Natural killer cell treated with Interleukin-12 subunit alpha and Interleukin-12 subunit beta and Interleukin-15 and Interleukin-18, amount 100 ng/mL, for 72 hours (primary cell): Measurements from ENCODE around the gene STX1B. TPM values are rescaled to one million over a fixed set of nuclear protein-coding genes. Genes with fewer than 3 reads are reported as not detected.
"Not testable (repeated sequence)": the region's sequence is repeated elsewhere in the genome, so short reads cannot be mapped to it uniquely, and the experiment has no call there.

Experiments
- ATAC-seq, 2 donors: fragments of 150-1000 bp; cut with Tn5 transposase in 1 of 2; sonication (Bioruptor Pico), chemical (Tn5 transposase) in 1 of 2; 2 replicates each; pipeline ENCODE4 v1.10.0; 2021
- DNase-seq: peaks from one replicate; pipeline ENCODE4 v3.0.0; 2022; ENCODE audit warnings: low spot score
- H3K27ac Mint-ChIP-seq, 2 donors: 1 replicate in 1 of 2; 2 replicates in 1 of 2; pipeline ENCODE4 v1.8.0; 2022; ENCODE audit warnings: mixed read lengths in 2 of 2, mild to moderate bottlenecking in 1 of 2, moderate library complexity in 1 of 2
- H3K27me3 Mint-ChIP-seq, 2 donors: 1 replicate in 1 of 2; 2 replicates in 1 of 2; pipeline ENCODE4 v1.8.0; 2022; ENCODE audit warnings: mixed read lengths in 2 of 2
- H3K36me3 Mint-ChIP-seq: one replicate; pipeline ENCODE4 v1.8.0; 2022; ENCODE audit warnings: mixed read lengths
- H3K4me1 Mint-ChIP-seq, 2 donors: 1 replicate in 1 of 2; 2 replicates in 1 of 2; pipeline ENCODE4 v1.8.0; 2022; ENCODE audit warnings: low read depth in 2 of 2, mixed read lengths in 2 of 2, mild to moderate bottlenecking in 1 of 2
- H3K4me3 Mint-ChIP-seq: one replicate; pipeline ENCODE4 v1.8.0; 2022; ENCODE audit warnings: mixed read lengths
- H3K9me3 Mint-ChIP-seq: 2 replicates; pipeline ENCODE4 v1.8.0; 2022; ENCODE audit warnings: mixed read lengths
- total RNA-seq, 2 donors: library from RNA; stranded (reverse); gene quantifications; one replicate each; pipeline ENCODE4 v1.2.3, GENCODE V29; 2022

STX1B gene
- total RNA-seq, 2 donors from 2014 or later, result 0.05 to 0.50 TPM

DNA sequence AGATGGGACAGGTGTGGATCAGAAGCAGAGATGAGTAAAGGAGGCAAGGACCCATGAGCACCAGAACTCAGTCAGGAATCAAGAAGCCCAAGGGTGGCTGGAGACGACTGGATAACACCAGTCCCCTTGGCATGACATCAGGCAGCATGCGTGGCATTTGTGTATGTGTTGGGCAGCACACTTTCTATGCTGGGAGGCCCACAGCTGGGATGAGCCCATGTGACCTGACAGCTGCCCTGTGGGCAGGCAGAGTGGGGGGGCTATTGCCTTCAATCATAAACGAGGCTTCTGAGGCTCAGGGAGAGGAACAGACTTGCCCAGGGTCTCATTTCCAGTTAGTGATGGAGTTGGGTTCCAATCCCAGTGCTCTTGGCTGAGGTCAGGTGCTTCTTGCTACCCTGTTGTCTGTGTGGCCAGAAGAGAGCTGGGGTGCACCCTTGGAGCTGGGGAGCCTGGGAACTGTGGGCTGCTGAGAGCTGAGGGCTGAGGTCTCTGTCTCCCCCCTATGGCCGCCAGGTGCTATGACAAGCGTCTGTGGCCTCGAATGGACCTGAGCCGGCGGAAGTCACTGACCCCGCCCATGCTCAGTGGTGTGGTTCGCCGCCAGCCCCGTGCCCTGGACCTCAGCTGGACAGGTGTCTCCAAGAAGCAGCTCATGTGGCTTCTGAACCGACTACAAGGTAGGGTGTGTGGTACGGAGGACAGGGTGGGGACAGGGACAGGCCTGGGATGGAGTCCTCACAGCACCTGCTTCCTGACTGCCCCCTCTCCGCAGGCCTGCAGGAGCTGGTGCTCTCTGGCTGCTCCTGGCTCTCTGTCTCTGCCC is 68.6 kb downstream of the STX1B start:
- peak overlapping the region; percentile 43 to 89 for H3K27ac Mint-ChIP-seq
- ATAC-seq (peak; percentile 96 to 97), DNase-seq (peak; percentile 87)
- peaks cover 5% of the 10 kb centered on the region for H3K36me3 Mint-ChIP-seq
- H3K27me3 Mint-ChIP-seq, result no peaks in the 10 kb centered on the region
- H3K4me1 Mint-ChIP-seq, result peaks cover 24 to 34% of the 10 kb centered on the region in 2 donors
- peak overlapping the region; percentile 58 for H3K4me3 Mint-ChIP-seq
- H3K9me3 Mint-ChIP-seq, result no peaks in the 10 kb centered on the region

DNA sequence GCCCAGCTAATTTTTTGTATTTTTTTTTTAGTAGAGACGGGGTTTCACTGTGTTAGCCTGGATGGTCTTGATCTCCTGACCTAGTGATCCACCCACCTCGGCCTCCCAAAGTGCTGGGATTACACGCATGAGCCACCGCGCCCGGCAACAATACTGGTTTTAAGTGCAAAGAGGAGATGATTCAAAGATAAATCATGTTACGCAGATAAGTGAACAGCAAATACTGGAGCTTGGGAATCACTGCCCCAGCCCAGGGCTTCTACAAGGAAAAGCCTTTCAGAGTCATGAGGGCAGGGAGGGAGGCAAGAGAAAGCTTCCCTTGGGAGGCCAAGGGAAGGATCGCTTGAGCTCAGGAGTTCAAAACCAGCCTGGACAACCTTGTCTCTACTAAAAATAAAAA is 70.9 kb downstream of the STX1B start:
- ATAC-seq, H3K27me3 Mint-ChIP-seq, DNase-seq, H3K27ac Mint-ChIP-seq, H3K36me3 Mint-ChIP-seq, H3K9me3 Mint-ChIP-seq, H3K4me3 Mint-ChIP-seq: not testable (repeated sequence)
- H3K4me1 Mint-ChIP-seq, result peaks cover 31 to 34% of the 10 kb centered on the region in 2 donors

Other genes with a start within 250 kb of the STX1B start
- gene CFAP119, start 248.6 kb downstream of the STX1B start, total RNA-seq, result 10 to 100 TPM in 1 of 2 donors, 1 to 10 TPM in 1; 3.4 to 17.0 TPM
- 100 to 1,000 TPM; 120 to 161 TPM for gene RNF40, start 248.3 kb downstream of the STX1B start, total RNA-seq
- gene ZNF629, start 223.4 kb downstream of the STX1B start, total RNA-seq, result 1 to 10 TPM in 1 of 2 donors, under 1 TPM in 1; 0.98 to 3.8 TPM
- gene BCL7C, start 116.6 kb downstream of the STX1B start, total RNA-seq, result 10 to 100 TPM; 35.3 to 65.0 TPM
- gene CTF1, start 114.0 kb downstream of the STX1B start, total RNA-seq, result under 1 TPM; 0.17 to 0.36 TPM
- gene FBXL19, start 87.1 kb downstream of the STX1B start, total RNA-seq, result 10 to 100 TPM; 22.8 to 42.0 TPM
- gene ORAI3, start 61.6 kb downstream of the STX1B start, total RNA-seq, result 10 to 100 TPM in 1 of 2 donors, 1 to 10 TPM in 1; 7.4 to 16.8 TPM
- gene SETD1A, start 52.9 kb downstream of the STX1B start, total RNA-seq, result 10 to 100 TPM; 27.5 to 40.0 TPM
- gene HSD3B7, start 25.4 kb downstream of the STX1B start, total RNA-seq, result 1 to 10 TPM; 2.3 to 5.3 TPM
- gene STX4, start 22.9 kb upstream of the STX1B start, total RNA-seq, result 10 to 100 TPM; 85.1 to 92.0 TPM
- 10 to 100 TPM; 16.4 to 30.5 TPM for gene ZNF668, start 63.6 kb upstream of the STX1B start, total RNA-seq
- gene ZNF646, start 63.8 kb upstream of the STX1B start, total RNA-seq, result 10 to 100 TPM; 25.8 to 26.3 TPM
- gene PRSS53, start 78.3 kb upstream of the STX1B start, total RNA-seq, result 1 to 10 TPM; 4.1 to 5.1 TPM
- 10 to 100 TPM; 65.2 to 84.6 TPM for gene VKORC1, start 84.2 kb upstream of the STX1B start, total RNA-seq
- 10 to 100 TPM; 42.7 to 43.1 TPM for gene BCKDK, start 97.7 kb upstream of the STX1B start, total RNA-seq
- 10 to 100 TPM; 39.5 to 67.3 TPM for gene KAT8, start 107.0 kb upstream of the STX1B start, total RNA-seq
- gene PRSS8, start 125.1 kb upstream of the STX1B start, total RNA-seq, result not detected
- 1 to 10 TPM in 1 of 2 donors, not detected in 1; 1.5 TPM for gene PRSS36, start 139.4 kb upstream of the STX1B start, total RNA-seq
- 100 to 1,000 TPM; 625 to 840 TPM for gene FUS, start 169.5 kb upstream of the STX1B start, total RNA-seq
- gene PYCARD, start 192.1 kb upstream of the STX1B start, total RNA-seq, result 10 to 100 TPM; 23.1 to 29.8 TPM
- gene TRIM72, start 203.5 kb upstream of the STX1B start, total RNA-seq, result under 1 TPM in 1 of 2 donors, not detected in 1; 0.06 TPM
- gene PYDC1, start 206.5 kb upstream of the STX1B start, total RNA-seq, result not detected
- gene ITGAM, start 249.3 kb upstream of the STX1B start, total RNA-seq, result 10 to 100 TPM; 63.9 to 77.8 TPM